NCI-H2029 (cell line): ENCODE data around the gene KIF13A.
"Not testable (repeated sequence)": the region's sequence is repeated elsewhere in the genome, so short reads cannot be mapped to it uniquely, and the experiment has no call there.

Source experiments
- DNase-seq: peaks from one replicate; lab custom pipeline; 2025; lab: John Stamatoyannopoulos, UW

KIF13A gene

GRCh38 chr6:17871189-17871519 is 116.3 kb downstream of the KIF13A start:
- DNase-seq, result no peak

- DNase-seq, result no peak
Measured at GRCh38 chr6:17870300-17871188, 116.9 kb downstream of the KIF13A start.

GRCh38 chr6:17869753-17870050 is 117.7 kb downstream of the KIF13A start:
- no peak for DNase-seq

GRCh38 chr6:17869010-17869752 is 118.3 kb downstream of the KIF13A start:
- no peak for DNase-seq

- no peak for DNase-seq
Measured at GRCh38 chr6:17867880-17868279, 119.6 kb downstream of the KIF13A start.

- DNase-seq, result no peak
Measured at GRCh38 chr6:17866876-17867444, 120.5 kb downstream of the KIF13A start.

- no peak for DNase-seq
Measured at GRCh38 chr6:17865798-17866725, 121.4 kb downstream of the KIF13A start.

- DNase-seq, result peak; percentile 2
Measured at GRCh38 chr6:17865243-17865642, 122.2 kb downstream of the KIF13A start.

- DNase-seq, result no peak
Measured at GRCh38 chr6:17863901-17864754, 123.3 kb downstream of the KIF13A start.

GRCh38 chr6:17861361-17861760 is 126.1 kb downstream of the KIF13A start:
- no peak for DNase-seq

GRCh38 chr6:17859846-17860245 is 127.6 kb downstream of the KIF13A start:
- no peak for DNase-seq

- no peak for DNase-seq
Measured at GRCh38 chr6:17858584-17858983, 128.9 kb downstream of the KIF13A start.

- not testable (repeated sequence) for DNase-seq
Measured at GRCh38 chr6:17857188-17857587, 130.2 kb downstream of the KIF13A start.

- DNase-seq, result no peak
Measured at GRCh38 chr6:17856306-17856705, 131.1 kb downstream of the KIF13A start.

GRCh38 chr6:17855381-17855780 is 132.1 kb downstream of the KIF13A start:
- no peak for DNase-seq

GRCh38 chr6:17853533-17853932 is 133.9 kb downstream of the KIF13A start:
- DNase-seq, result no peak

- DNase-seq, result no peak
Measured at GRCh38 chr6:17851720-17852161, 135.7 kb downstream of the KIF13A start.

- no peak for DNase-seq
Measured at GRCh38 chr6:17851001-17851719, 136.3 kb downstream of the KIF13A start.

- no peak for DNase-seq
Measured at GRCh38 chr6:17850281-17850680, 137.2 kb downstream of the KIF13A start.

GRCh38 chr6:17847203-17847760 is 140.2 kb downstream of the KIF13A start:
- DNase-seq, result no peak
